Mesodermal cell (in vitro differentiated cells): ENCODE measurements around the gene ABI2.

Experiments
- H3K27ac ChIP-seq: 2 replicates; pipeline ENCODE4 v1.7.0; 2013; ENCODE audit warnings: mild to moderate bottlenecking, low read depth, low read length, moderate library complexity; ENCODE audit not compliant: severe bottlenecking
- H3K36me3 ChIP-seq: 2 replicates; pipeline ENCODE4 v1.7.1; 2013; ENCODE audit warnings: mild to moderate bottlenecking, low read length, moderate library complexity; ENCODE audit not compliant: control insufficient read depth, insufficient read depth
- H3K4me1 ChIP-seq: one replicate; pipeline ENCODE4 v1.7.1; 2013; ENCODE audit warnings: mild to moderate bottlenecking, low read length; ENCODE audit not compliant: insufficient read depth, control insufficient read depth, poor library complexity, severe bottlenecking
- H3K4me3 ChIP-seq: 2 replicates; pipeline ENCODE4 v1.7.0; 2013; ENCODE audit warnings: low read length, control low read depth, mild to moderate bottlenecking; ENCODE audit not compliant: insufficient read depth, poor library complexity, severe bottlenecking; ENCODE audit errors: extremely low read depth
- H3K9me3 ChIP-seq: 2 replicates; pipeline ENCODE4 v1.7.1; 2013; ENCODE audit warnings: mild to moderate bottlenecking, low read length, moderate library complexity; ENCODE audit not compliant: control insufficient read depth
- WGBS, 2 experiments: methylation state at CpG; one replicate each; pipeline ENCODE4 v1.1.5; 2013; ENCODE audit warnings: missing lambda C conversion rate in 2 of 2; ENCODE audit not compliant: insufficient coverage in 2 of 2; 5-methylcytosine and 5-hydroxymethylcytosine counted together

Gene ABI2

GRCh38 chr2:203394519-203395227 lies 66.5 kb downstream of the ABI2 start:
- no peaks in the 10 kb centered on the region for H3K4me1 ChIP-seq
- no peak overlapping the region for H3K27ac ChIP-seq
- peaks cover 41% of the 10 kb centered on the region for H3K36me3 ChIP-seq
- 94 to 96% methylated on average over 8 to 9 of the region's 9 CpGs for WGBS, 2 experiments
- H3K4me3 ChIP-seq: no peak overlapping the region
- H3K9me3 ChIP-seq: peaks cover 4% of the 10 kb centered on the region

- peaks cover 4% of the 10 kb centered on the region for H3K9me3 ChIP-seq
- WGBS, 2 experiments: no CpG with 5 or more reads among the region's 2 CpGs
- peaks cover 35% of the 10 kb centered on the region for H3K36me3 ChIP-seq
- H3K27ac ChIP-seq: no peak overlapping the region
- H3K4me1 ChIP-seq: no peaks in the 10 kb centered on the region
- H3K4me3 ChIP-seq: no peak overlapping the region
These were observed 67.7 kb downstream of the ABI2 start for GRCh38 chr2:203395858-203396257.

- Histone ChIP-seq H3K4me3 (no peak overlapping the region), H3K9me3 (peaks cover 4% of the 10 kb centered on the region), H3K36me3 (peaks cover 30% of the 10 kb centered on the region), H3K27ac (no peak overlapping the region), H3K4me1 (no peaks in the 10 kb centered on the region)
- WGBS, 2 experiments: 14 to 33% methylated on average over 1 of the region's 1 CpG
These were observed 68.5 kb downstream of the ABI2 start for GRCh38 chr2:203396667-203397066.

- Histone ChIP-seq H3K4me1 (no peaks in the 10 kb centered on the region), H3K4me3 (no peak overlapping the region), H3K27ac (no peak overlapping the region), H3K9me3 (peaks cover 4% of the 10 kb centered on the region), H3K36me3 (peaks cover 45% of the 10 kb centered on the region)
- WGBS, 2 experiments: 90 to 100% methylated on average over 1 of the region's 1 CpG
These were observed 70.8 kb downstream of the ABI2 start for GRCh38 chr2:203399031-203399430.

GRCh38 chr2:203400805-203401585 lies 72.8 kb downstream of the ABI2 start:
- peaks cover 40% of the 10 kb centered on the region for H3K36me3 ChIP-seq
- H3K4me1 ChIP-seq: no peaks in the 10 kb centered on the region
- no peak overlapping the region for H3K27ac ChIP-seq
- H3K4me3 ChIP-seq: no peak overlapping the region
- H3K9me3 ChIP-seq: peaks cover 4% of the 10 kb centered on the region
- WGBS, 2 experiments: 91% methylated on average over 1 of the region's 2 CpGs; no CpG with 5 or more reads in 1 of the 2 experiments

GRCh38 chr2:203404996-203405395 lies 76.8 kb downstream of the ABI2 start:
- H3K27ac ChIP-seq: no peak overlapping the region
- no peaks in the 10 kb centered on the region for H3K4me1 ChIP-seq
- H3K4me3 ChIP-seq: no peak overlapping the region
- no peaks in the 10 kb centered on the region for H3K9me3 ChIP-seq
- peaks cover 65% of the 10 kb centered on the region for H3K36me3 ChIP-seq

GRCh38 chr2:203407496-203407895 lies 79.3 kb downstream of the ABI2 start:
- no peak overlapping the region for H3K4me3 ChIP-seq
- no peak overlapping the region for H3K27ac ChIP-seq
- peaks cover 76% of the 10 kb centered on the region for H3K36me3 ChIP-seq
- H3K4me1 ChIP-seq: no peaks in the 10 kb centered on the region
- H3K9me3 ChIP-seq: no peaks in the 10 kb centered on the region

GRCh38 chr2:203412546-203413331 lies 84.5 kb downstream of the ABI2 start:
- Histone ChIP-seq H3K4me1 (no peaks in the 10 kb centered on the region), H3K27ac (no peak overlapping the region), H3K4me3 (no peak overlapping the region), H3K36me3 (peaks cover 62% of the 10 kb centered on the region), H3K9me3 (no peaks in the 10 kb centered on the region)
- WGBS, 2 experiments: 90% methylated on average over 1 of the region's 7 CpGs; no CpG with 5 or more reads in 1 of the 2 experiments

- no peak overlapping the region for H3K27ac ChIP-seq
- H3K4me1 ChIP-seq: no peaks in the 10 kb centered on the region
- no peak overlapping the region for H3K4me3 ChIP-seq
- peaks cover 62% of the 10 kb centered on the region for H3K36me3 ChIP-seq
- no peaks in the 10 kb centered on the region for H3K9me3 ChIP-seq
These were observed 85.6 kb downstream of the ABI2 start for GRCh38 chr2:203413796-203414195.

GRCh38 chr2:203418271-203418670 lies 90.1 kb downstream of the ABI2 start:
- Histone ChIP-seq H3K4me1 (no peaks in the 10 kb centered on the region), H3K27ac (no peak overlapping the region)
- WGBS, 2 experiments: 96 to 99% methylated on average over 8 of the region's 8 CpGs

More at GRCh38 chr2:203418271-203418670, 90.1 kb downstream of the ABI2 start:
- H3K36me3 ChIP-seq: peaks cover 67% of the 10 kb centered on the region
- H3K9me3 ChIP-seq: no peaks in the 10 kb centered on the region
- H3K4me3 ChIP-seq: no peak overlapping the region
